ENCODE data around the gene RAB3A.

The RAB3A gene

GRCh38 chr19:18173572-18174288, 30.1 kb downstream of the RAB3A start, which contains the start of gene IFI30:
IFI30 (plus strand) TSS chr19:18173813; CDS start chr19:18173842, 29 bp downstream.
- no peak for TF ChIP-seq POLR2A (IDR thresholded peaks at IDR 0.05; ENCODE audit: extremely low read depth, insufficient read length)
- H3K4me3 ChIP-seq (ENCODE audit: low read depth, low read length): peak within 1 kb of the TSS; percentile 9
- peak; percentile 54 for DNase-seq (ENCODE audit: low read depth)

DNA sequence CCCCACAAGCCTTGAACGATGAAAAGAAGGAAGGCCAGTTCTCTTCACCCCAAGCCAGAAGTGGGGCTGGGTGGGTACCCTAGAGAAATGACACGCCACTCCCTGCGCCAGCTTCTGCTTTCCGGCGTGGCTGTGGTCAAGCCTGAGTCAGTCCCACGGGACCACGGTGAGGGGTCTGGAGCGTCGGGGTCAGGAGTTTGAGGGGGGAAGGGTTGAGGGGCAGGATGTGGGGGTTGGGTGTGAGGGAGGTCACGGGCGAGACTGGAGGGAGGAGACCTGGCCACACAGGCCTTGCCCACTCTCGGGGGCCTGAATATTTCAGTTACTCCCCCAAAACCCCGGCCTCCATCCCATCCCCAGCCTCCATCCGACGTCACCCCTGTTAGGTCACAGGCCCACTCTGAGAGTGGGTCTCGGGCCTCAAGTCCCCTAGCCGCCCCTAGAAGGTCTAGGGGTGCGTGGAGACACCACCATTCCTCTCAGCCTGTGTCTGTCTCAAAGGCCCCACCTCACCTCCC, 30.7 kb downstream of the RAB3A start:
- DNase-seq (ENCODE audit: low read depth): peak; percentile 75
- no peak overlapping the region for H3K4me3 ChIP-seq (ENCODE audit: low read depth, low read length)
- TF ChIP-seq CTCF (IDR thresholded peaks at IDR 0.05; ENCODE audit: low read depth, low read length): no peak

- TF ChIP-seq POLR2A (IDR thresholded peaks at IDR 0.05; ENCODE audit: extremely low read depth, insufficient read length) (no peak), MYC (IDR thresholded peaks at IDR 0.05; ENCODE audit: low read depth, low read length) (no peak), CTCF (IDR thresholded peaks at IDR 0.05; ENCODE audit: low read depth, low read length) (no peak)
- TF ChIP-seq, protein P1, sequence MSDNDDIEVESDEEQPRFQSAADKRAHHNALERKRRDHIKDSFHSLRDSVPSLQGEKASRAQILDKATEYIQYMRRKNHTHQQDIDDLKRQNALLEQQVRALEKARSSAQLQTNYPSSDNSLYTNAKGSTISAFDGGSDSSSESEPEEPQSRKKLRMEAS (IDR thresholded peaks at IDR 0.05; ENCODE audit: low read depth, low read length): no peak
- H3K4me3 ChIP-seq (ENCODE audit: low read depth, low read length): no peak overlapping the region
- DNase-seq (ENCODE audit: low read depth): no peak
These were observed 31.4 kb downstream of the RAB3A start for GRCh38 chr19:18172331-18173053.

- H3K4me3 ChIP-seq (ENCODE audit: low read depth, low read length): no peak overlapping the region
- no peak for DNase-seq (ENCODE audit: low read depth)
- TF ChIP-seq, protein P1 (IDR thresholded peaks at IDR 0.05; ENCODE audit: low read depth, low read length): no peak
- TF ChIP-seq POLR2A (IDR thresholded peaks at IDR 0.05; ENCODE audit: extremely low read depth, insufficient read length) (no peak), MYC (IDR thresholded peaks at IDR 0.05; ENCODE audit: low read depth, low read length) (no peak), CTCF (IDR thresholded peaks at IDR 0.05; ENCODE audit: low read depth, low read length) (no peak)
These were observed 32.1 kb downstream of the RAB3A start for GRCh38 chr19:18171605-18172327.

DNA sequence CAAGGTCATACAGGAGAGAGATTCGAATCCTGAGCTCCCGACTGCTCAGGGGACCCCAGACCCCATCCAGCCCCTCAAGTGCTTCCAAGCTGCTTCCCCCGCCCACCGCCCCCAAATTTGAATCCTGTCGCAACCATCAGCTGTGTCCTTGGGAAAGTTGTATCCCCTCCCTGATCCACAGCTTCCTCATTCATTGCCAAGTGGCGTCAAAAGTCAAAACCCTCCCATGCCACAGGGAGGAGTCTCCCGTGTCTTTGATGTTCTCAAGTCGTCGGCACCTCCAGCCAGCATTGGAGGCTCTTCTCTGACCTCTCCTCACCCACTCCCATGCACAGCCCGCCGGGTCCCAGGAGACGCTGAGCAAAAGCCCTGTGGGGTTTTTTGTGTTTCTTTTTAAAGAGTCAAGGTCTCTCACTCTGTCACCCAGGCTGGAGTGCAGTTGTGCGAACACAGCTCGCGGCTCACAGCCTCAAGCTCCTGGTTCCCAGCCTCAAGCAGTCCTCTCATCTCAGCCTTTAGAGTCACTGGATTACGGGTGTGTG, 33.1 kb downstream of the RAB3A start:
- peak; percentile 78 for DNase-seq (ENCODE audit: low read depth)
- no peak overlapping the region for H3K4me3 ChIP-seq (ENCODE audit: low read depth, low read length)
- no peak for TF ChIP-seq MYC (IDR thresholded peaks at IDR 0.05; ENCODE audit: low read depth, low read length)
- no peak for TF ChIP-seq CTCF (IDR thresholded peaks at IDR 0.05; ENCODE audit: low read depth, low read length)
- no peak for TF ChIP-seq POLR2A (IDR thresholded peaks at IDR 0.05; ENCODE audit: extremely low read depth, insufficient read length)
- TF ChIP-seq, protein P1 (IDR thresholded peaks at IDR 0.05; ENCODE audit: low read depth, low read length): no peak

All from NB4 (cell line).